C4-2B (cell line): ENCODE results near the gene ALPI.
"Not testable (repeated sequence)": the region's sequence is repeated elsewhere in the genome, so short reads cannot be mapped to it uniquely, and the experiment has no call there.

ENCODE experiments used
- ZFX ChIP-seq: fragments of 450-650 bp; IDR thresholded peaks from 2 replicates; pipeline ENCODE4 v1.6.1; 2017
- TF ChIP-seq, protein P1 (sequence below): fragments of 450-650 bp; conservative IDR thresholded peaks from 2 replicates; pipeline ENCODE4 v1.5.1; 2017; ENCODE audit warnings: mild to moderate bottlenecking

DNA sequence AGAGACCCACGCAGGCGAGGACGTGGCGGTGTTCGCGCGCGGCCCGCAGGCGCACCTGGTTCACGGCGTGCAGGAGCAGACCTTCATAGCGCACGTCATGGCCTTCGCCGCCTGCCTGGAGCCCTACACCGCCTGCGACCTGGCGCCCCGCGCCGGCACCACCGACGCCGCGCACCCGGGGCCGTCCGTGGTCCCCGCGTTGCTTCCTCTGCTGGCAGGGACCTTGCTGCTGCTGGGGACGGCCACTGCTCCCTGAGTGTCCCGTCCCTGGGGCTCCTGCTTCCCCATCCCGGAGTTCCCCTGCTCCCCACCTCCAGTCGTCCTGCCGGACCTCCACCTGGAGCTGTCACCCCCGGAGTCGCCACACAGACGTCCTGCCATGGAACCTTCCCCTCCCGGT, 46.3 kb upstream of the ALPI start:
- TF ChIP-seq, protein P1, sequence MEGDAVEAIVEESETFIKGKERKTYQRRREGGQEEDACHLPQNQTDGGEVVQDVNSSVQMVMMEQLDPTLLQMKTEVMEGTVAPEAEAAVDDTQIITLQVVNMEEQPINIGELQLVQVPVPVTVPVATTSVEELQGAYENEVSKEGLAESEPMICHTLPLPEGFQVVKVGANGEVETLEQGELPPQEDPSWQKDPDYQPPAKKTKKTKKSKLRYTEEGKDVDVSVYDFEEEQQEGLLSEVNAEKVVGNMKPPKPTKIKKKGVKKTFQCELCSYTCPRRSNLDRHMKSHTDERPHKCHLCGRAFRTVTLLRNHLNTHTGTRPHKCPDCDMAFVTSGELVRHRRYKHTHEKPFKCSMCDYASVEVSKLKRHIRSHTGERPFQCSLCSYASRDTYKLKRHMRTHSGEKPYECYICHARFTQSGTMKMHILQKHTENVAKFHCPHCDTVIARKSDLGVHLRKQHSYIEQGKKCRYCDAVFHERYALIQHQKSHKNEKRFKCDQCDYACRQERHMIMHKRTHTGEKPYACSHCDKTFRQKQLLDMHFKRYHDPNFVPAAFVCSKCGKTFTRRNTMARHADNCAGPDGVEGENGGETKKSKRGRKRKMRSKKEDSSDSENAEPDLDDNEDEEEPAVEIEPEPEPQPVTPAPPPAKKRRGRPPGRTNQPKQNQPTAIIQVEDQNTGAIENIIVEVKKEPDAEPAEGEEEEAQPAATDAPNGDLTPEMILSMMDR: not testable (repeated sequence)
- TF ChIP-seq ZFX: not testable (repeated sequence)
